ENCODE data around the gene AP3D1.

The AP3D1 gene

DNA sequence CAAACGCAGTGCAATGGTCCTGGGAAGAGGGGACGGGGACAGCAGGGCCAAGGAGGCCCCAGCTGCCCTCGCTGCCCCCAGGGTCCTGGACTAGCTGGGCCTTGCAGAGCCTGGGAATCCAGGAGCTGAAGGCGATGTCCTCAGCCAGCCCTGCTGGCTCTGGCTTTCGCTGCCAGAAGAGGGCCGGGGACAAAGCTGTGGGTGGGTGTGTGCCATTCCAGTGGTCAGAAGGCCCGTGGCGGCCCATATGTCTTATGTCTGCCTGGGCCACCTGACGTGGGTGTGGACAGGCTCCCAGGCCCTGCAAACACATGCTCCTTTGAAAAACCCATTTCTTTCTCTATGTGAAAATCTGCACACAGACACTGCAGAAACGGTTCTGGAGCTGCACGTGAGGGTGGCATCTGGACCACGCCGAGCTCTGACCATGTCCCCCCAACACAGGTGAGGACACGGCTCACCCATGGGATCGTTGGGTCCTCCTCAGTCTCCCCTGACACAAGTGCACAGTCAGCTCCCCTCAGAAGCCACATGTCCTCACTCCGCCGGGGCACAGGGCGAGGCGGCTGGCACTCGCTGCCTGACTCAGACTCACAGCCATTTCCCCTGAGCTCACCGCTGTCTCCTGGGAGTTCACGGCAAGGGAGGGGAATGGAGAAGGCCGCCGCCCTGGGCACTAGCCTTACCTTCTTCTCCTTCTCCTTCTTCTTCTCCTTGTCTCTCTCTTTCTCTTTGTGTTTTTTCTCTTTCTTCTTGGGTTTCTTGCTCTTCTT is 37.7 kb downstream of the AP3D1 start:
- in situ Hi-C loops (cut with HindIII; ENCODE audit: low sequenced_read_pairs) = no loop called here

DNA sequence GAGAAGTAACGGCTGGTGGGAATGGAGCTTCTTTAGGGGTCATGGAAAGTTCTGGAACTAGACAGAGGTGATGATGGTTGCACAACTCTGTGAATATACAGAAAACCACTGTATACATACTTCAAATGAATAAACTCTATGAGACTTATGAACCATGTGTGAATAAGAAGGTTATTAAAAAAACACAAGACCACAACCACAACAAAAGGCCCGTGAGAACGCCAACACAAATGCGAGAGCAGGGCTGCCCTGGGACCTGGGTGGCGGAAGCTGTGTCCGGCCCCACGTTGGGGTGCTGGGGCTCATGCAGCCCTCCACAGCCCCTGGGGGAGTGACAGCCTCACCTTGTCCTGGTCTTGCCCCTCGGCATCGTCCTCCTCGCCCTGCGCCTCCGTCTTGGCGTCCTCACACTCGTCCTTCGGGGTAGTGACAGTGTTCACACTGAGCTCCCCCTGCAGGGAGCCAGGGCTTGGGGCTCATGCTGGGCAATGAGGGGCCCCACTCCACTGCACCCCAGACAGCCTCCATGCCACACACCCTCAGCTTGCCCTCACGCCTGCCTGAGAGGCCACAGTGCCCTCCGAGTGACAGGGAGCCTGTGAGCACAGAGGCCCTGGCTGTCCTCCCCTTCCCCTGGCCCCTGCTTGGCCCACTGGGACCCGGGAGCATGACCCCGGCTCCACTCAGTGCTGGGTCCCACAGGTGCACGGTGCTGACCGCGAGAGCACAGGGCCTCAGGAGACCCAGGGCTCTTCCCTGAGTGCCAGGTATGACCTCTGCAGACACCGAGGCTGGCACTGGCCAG is 38.6 kb downstream of the AP3D1 start:
- in situ Hi-C loops (cut with HindIII; ENCODE audit: low sequenced_read_pairs) = no loop called here

DNA sequence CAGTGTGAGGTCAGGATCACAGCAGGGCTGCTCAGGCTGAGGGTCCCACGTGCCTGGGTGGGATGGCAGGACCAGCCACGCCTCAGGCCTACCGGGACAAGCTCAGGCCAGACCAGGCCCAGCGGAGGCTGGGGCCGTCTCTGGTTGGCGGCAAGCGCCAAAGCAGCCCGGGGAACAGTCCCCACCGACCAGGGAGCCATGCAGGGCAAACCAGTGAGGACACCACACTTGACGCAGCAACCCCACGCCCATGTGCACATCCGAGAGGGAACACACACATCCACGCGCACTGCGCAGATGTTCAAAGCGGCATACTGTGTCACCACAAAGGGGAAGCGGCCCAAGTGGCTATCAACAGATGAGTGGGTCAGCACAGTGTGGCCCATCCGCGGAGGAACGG is 39.5 kb downstream of the AP3D1 start:
- in situ Hi-C loops (cut with HindIII; ENCODE audit: low sequenced_read_pairs) = no loop called here

DNA sequence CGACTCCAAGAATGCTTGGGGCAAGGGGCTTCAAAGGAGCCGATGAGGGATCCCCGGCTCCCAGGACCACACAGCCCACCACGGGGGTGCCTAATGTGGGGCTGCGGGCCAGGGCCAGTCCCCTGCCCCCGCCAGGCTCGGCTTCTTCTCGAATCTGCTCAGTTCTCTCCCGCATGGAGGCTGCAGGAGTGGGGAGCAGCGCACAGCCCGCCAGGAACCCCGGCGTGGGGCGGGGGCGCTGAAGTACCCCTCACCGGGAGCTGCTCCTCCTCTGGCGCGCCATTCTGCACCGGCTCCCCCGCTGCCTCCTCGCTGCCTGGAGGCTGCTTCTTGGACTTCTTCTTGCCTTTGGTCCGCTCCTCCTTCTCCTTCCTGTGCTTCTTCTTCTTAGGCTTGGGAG is 39.9 kb downstream of the AP3D1 start:
- in situ Hi-C loops (cut with HindIII; ENCODE audit: low sequenced_read_pairs) = no loop called here

DNA sequence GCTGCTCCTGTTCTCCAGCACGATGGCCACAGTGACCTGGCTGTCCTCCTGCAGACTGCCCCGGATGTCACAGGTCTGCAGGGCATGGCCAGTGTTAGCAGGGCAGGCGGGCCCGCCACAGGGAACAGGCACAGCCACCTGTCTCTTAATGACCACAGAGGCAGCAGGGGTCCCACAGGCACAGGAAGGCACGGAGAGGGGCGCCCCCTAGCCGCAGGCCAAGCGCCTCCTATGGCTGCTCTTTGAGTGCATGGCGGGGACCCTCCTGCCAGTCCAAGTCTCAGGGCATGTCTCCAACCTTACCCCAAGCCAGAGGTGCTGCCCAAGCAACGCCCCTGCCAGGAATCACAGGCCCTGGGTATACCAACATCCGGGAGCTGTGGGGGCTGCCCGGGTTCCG is 40.5 kb downstream of the AP3D1 start:
- in situ Hi-C loops (cut with HindIII; ENCODE audit: low sequenced_read_pairs) = no loop called here

DNA sequence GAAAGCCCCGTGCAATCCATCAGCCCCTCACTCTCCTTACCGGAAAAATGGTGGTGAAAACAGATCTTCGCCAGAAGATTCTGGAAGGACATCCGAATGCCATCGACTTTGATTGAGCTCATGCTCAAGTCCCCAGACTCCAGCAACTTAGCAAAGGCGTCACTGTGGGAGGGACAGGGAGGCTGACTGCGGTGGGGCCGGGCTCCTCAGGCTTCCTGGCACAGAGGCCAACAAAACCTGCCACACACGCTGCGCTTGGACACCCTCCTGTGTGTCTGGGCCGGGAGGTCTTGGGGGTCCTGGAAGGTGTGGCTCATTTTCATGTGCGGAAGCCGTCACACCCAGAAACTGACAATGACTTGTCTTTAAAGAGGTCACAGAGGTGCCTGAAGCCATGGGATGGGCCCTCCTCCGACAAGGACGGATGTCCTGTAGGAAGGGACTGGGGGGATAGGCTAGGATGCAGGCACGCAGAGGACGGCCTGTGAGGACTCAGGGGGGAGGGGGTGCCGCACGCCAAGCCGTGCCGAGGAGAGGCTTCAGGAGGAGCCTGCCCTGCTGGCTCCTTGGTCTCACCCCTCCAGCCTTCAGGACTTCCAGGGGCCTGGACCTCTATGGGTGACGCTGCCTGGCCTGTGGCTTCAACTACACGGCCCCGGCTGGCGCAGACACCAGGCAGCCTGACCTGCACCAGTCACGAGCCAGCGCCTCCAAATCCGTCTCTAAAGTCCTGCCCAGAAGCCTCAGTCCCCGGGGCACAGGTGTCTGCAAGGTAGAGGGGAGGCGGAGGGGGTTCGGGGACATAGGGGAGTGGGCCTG is 42.1 kb downstream of the AP3D1 start:
- in situ Hi-C loops (cut with HindIII; ENCODE audit: low sequenced_read_pairs) = no loop called here

DNA sequence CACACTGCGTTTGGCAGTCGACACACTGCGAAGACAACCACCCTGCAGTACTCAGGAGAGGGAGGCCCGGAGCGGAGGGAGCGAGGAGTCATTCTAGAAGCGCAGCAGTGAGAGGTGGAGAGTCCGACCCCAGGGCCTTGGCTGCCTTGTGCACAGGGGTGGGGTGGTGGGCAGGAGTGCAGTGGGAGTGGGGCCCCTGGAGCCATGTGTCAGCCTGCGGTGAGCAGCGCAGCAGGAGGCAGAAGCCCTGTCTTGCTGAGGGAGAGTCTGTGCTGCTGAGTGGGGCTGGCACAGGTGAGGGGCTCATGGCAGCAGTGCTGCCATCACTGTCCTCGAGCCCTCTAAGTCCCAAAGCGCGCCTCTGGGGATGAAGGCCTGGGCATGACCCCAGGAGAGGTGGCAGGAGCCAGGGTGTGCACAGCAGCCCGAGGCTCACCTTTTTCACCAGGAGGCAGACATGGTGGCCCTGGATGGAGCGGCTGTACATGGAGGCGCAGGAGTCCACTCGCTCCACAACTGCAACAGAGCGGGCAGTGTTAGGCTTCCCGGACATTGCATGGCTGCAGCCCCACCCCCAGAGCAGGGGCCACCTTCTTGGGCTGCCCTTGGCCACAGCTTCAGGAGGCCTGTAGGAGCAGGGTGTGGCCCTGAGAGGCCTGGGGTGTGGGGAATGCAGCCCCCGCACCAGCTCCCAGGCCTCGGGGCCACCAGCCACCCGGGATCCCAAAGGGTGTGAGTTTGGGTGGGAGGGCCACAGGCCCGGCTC is 42.9 kb downstream of the AP3D1 start:
- in situ Hi-C loops (cut with HindIII; ENCODE audit: low sequenced_read_pairs) = no loop called here

DNA sequence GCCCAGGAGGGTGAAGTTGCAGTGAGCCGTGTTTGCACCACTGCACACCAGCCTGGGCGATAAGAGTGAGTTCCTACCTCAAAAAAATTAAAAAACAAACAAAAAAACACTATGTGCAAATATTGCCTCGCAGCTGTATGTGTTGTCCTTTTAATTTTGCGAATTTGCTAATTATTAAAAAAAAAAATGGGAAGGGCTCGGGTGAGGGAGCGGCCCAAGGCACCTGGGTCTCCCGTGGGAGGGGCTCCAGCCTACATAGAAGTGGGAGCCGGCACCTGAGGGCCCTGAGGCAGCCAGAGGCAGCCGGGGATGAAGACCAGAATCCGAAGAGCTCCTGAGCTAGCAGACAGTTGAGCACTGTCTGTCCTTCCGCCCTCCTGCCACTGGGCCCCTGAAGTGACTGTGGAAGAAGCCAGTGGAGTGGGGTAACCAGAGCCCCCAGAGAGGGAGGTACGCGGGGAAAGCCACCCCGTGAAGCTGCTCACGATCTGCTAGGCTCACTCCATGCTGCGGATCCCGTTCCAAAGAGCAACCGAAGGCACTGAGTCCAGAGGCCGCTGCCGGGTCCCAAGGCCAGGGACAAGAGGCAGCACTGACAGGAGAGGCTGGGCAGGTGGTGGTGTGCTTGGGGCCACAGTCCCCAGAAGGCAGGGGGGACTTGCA is 48.2 kb downstream of the AP3D1 start:
- in situ Hi-C loops (cut with HindIII; ENCODE audit: low sequenced_read_pairs) = no loop called here

DNA sequence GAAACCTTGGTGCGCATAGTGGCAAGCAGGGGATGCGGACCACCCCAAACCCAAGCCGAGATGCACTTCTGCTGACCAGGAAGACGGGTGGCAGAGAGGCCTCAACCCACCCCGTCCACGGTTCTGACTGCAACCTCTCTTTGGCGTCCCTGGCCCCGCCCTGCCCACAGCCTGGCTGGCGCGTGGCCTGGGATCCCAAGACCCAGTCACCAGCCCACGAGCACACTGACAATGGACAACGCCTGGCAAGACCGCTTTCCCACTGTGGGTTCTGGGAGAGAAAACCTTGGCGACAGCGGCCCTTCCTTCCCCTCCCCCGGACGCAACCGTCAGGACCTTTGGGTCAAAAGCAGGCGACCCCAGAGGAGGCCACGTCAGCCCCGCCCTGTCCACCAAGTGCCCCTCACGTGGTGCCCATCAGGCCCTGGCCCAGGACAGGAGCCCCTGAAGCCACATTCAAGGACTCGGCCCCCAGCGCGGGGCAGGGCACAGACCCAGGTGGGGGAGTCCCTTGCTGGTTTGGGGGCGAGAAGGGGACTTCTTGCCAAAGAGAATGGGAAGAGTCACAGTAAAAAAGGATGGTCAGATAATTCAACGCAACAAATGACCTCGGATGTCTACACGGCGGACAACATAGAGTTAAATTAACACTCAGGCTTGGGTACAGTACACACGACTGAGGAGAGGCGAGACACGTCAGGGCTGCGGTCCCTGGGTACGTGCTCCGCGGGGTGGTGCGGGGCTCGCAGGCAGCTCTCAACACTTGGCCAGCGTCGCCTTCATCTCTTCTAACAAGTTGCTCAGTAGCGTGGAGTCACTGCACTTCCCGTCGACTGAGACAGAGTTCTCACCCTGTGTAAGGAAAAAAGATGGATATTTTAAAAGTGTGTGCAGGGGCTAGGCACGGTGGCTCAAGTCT is 49.7 kb downstream of the AP3D1 start:
- in situ Hi-C loops (cut with HindIII; ENCODE audit: low sequenced_read_pairs) = no loop called here

DNA sequence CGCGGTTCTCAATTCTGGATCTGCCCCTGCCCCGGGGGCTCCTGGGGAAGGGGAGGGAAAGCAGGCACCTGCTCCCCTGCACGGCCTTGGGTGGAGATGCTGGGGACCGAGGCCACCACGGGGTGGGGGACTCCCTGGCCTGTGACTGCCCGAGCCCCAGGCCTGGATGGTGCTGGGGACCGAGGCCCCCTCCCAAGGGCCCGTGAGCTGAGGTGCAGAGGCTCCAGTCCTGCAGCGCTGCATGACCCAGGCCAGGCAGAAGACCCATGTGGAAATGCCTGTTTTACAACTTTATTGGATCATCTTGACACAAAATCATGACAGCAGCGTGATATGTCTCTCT is 50.7 kb downstream of the AP3D1 start:
- in situ Hi-C loops (cut with HindIII; ENCODE audit: low sequenced_read_pairs) = no loop called here

DNA sequence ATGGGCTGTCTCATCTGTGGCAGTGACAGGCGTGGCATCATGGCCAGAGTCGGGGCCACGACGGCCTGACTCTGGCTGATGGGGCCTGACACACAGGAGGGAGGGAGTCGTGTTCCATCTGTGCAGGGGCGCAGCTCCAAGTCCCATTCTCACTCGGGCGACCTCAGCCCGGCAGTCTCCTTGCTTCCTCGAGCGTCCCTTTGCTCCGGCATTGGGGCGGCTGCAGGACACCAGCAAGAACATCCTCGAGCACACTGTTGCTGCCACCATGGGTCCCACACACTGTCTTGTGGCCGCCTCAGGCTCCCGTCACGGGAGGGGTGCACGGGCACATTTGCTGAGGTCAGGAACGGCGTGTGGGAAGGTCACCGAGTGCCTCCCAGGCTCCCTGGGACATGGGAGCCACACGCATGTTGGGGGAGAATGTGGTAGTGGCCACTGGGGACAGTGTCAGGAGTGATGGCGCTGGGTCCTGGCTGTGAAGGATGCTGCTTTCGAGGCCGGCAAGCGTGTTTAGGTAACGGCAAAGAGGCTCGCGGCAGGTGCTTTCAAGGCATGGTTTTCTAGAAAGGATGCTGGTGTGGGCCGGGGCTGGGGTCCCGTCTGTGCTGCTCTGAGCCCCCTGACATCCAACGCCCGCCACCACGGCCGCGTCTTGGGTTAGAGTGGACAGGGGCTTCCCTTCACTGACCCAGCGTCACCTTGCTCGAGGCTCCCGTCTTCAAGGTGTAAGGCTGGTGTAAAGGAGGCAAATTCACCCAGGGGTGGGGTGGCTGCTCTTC is 51.2 kb downstream of the AP3D1 start:
- in situ Hi-C loops (cut with HindIII; ENCODE audit: low sequenced_read_pairs) = no loop called here

DNA sequence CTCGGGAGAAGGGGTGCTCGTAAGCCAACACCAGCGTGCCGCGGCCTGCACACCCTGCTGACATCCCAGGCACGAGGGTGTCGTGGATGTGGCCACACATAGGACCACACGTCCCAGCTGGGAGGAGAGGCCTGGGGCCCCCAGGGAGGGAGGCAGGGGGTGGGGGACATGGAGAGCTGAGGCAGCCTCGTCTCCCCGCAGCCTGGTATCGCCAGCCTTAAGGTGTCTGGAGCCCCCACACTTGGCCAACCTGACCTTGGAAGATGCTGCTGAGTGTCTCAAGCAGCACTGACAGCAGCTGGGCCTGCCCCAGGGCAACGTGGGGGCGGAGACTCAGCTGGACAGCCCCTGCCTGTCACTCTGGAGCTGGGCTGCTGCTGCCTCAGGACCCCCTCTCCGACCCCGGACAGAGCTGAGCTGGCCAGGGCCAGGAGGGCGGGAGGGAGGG is 52.3 kb downstream of the AP3D1 start:
- in situ Hi-C loops (cut with HindIII; ENCODE audit: low sequenced_read_pairs) = no loop called here

DNA sequence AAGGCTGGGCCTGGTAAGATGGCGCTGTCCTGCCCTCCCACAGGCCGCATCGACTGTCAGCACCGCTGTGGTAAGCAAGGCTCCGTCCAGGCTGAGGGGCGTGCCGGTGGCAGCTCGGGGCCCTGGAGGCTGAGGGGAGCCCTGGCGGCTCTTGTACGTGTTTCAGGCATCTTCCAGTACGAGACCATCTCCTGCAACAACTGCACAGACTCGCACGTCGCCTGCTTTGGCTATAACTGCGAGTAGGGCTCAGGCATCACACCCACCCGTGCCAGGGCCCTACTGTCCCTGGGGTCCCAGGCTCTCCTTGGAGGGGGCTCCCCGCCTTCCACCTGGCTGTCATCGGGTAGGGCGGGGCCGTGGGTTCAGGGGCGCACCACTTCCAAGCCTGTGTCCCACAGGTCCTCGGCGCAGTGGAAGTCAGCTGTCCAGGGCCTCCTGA is 53.5 kb downstream of the AP3D1 start:
- in situ Hi-C loops (cut with HindIII; ENCODE audit: low sequenced_read_pairs) = no loop called here

DNA sequence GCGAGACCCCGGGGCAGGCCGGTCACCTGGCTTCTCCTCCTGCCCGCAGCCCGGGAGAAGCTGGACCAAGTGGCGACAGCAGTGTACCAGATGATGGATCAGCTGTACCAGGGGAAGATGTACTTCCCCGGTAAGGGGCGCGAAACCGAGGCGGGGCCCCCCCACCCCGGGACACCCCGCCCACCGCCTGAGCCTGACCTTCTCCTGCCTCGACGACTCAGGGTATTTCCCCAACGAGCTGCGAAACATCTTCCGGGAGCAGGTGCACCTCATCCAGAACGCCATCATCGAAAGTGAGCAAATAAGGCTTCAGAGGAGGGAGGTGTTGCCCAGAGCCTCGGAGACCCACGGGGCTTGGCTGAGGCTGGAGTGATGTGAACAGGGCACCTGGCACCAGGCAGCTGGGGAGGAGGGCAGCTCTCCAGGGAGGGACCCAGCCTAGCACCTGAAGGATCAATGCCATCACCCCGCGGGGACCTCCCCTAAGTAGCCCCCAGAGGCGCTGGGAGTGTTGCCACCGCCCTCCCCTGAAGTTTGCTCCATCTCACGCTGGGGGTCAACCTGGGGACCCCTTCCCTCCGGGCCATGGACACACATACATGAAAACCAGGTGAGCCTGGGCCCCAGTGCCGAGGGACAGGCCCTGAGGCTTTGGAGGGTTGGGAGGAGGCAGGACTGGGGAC is 54.0 kb downstream of the AP3D1 start:
- in situ Hi-C loops (cut with HindIII; ENCODE audit: low sequenced_read_pairs) = no loop called here

DNA sequence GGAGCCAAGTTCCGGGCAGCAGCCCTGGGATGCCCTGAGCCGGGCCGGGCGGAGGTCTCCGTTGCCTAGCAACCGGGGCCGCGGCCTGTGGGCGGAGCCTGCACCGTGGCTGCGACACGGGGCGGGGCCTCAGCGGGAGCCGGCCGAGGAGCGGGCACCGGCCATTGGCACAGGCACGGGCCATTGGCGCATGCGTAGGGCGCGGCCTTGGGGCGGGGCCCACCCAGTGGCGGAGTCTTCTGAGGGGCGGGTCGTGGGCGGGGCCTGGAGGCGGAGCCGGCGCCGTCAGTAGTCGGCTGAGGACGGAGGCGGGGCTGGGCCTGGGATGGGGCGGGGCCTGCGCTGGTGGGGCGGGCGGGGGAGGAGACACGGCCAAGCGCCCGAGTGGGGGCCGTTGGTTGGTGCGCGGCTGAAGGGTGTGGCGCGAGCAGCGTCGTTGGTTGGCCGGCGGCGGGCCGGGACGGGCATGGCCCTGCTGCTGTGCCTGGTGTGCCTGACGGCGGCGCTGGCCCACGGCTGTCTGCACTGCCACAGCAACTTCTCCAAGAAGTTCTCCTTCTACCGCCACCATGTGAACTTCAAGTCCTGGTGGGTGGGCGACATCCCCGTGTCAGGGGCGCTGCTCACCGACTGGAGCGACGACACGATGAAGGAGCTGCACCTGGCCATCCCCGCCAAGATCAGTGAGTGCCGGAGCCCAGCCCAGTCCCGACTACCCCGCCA is 54.7 kb downstream of the AP3D1 start, which contains the start of gene IZUMO4:
TSS of gene IZUMO4 (plus strand) at position 436 of the 723 bp plus-strand sequence. CDS start at position 467, 31 bp downstream.
- in situ Hi-C loops (cut with HindIII; ENCODE audit: low sequenced_read_pairs) = no loop called here

DNA sequence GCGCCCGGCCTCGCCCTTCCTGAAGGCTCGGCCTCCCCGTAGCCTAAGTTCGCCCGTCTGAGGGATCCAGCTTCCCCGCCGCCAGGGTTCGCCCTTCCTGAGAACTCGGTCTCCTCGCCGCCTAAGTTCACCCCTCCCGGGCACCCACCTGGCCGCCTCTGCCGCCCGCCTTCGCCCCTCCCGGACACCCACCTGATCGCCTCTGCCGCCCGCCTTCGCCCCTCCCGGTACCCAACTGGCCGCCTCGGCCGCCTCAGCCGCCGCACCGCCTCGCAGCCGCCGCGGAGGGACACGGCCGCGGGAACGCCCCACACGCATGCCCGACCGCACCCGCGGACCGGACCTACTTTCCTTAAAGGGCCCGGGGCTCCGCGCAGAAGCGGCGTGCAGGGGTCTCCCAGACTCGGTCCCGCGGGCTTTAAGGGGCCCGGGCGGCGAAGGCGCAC is 55.3 kb downstream of the AP3D1 start, which contains the start of gene MOB3A:
TSS of gene MOB3A (minus strand) at position 293 of the 446 bp plus-strand sequence. CDS start 17,766 bp downstream, outside the sequence.
- in situ Hi-C loops (cut with HindIII; ENCODE audit: low sequenced_read_pairs) = no loop called here

Data from DLD1 (cell line).